Measurements from ENCODE around the gene DUSP16. TPM values are rescaled to one million over a fixed set of nuclear protein-coding genes. Genes with fewer than 3 reads are reported as not detected.

Gene DUSP16
- total RNA-seq = 10 to 100 TPM; 20.6 to 52.6 (median 45.7) TPM

- Histone ChIP-seq H3K36me3 (no peaks in the 10 kb centered on the region), H3K4me3 (peak within 1 kb of the TSS; percentile 70 to 96 (median 88)), H3K27me3 (no peaks in the 10 kb centered on the region), H3K4me1 (peaks cover 0 to 17% (median 2%) of the 10 kb centered on the region in 4 donors), H3K27ac (peak within 1 kb of the TSS; percentile 89 to 100 (median 99)), H3K9me3 (no peaks in the 10 kb centered on the region)
- TF ChIP-seq CTCF (IDR thresholded peaks at IDR 0.05) (peak in 4 of 6 experiments; percentile 7 to 37 (median 32)), POLR2A (IDR thresholded peaks at IDR 0.05) (peak; percentile 58 to 70)
- peak; percentile 72 to 95 (median 93) for DNase-seq
Measured at GRCh38 chr12:12562585-12563261, at the start of gene DUSP16. Gene DUSP16, minus strand, starts transcription at chr12:12562863. Its CDS starts 41,765 bp downstream, at chr12:12521098.

- TF ChIP-seq POLR2A (IDR thresholded peaks at IDR 0.05) (no peak), CTCF (IDR thresholded peaks at IDR 0.05) (no peak)
- no peaks in the 10 kb centered on the region for H3K27me3 ChIP-seq
- peak overlapping the region; percentile 88 to 91 (median 90) for H3K27ac ChIP-seq
- no peaks in the 10 kb centered on the region for H3K36me3 ChIP-seq
- H3K4me1 ChIP-seq = peaks cover 0 to 13% (median 3%) of the 10 kb centered on the region in 4 donors
- peak overlapping the region; percentile 69 to 89 (median 80) for H3K4me3 ChIP-seq
- DNase-seq = no peak
- no peaks in the 10 kb centered on the region for H3K9me3 ChIP-seq
Measured at GRCh38 chr12:12612358-12612757, 49.7 kb upstream of the DUSP16 start.

- H3K27me3 ChIP-seq = no peaks in the 10 kb centered on the region
- no peaks in the 10 kb centered on the region for H3K9me3 ChIP-seq
- TF ChIP-seq CTCF (IDR thresholded peaks at IDR 0.05) (no peak), POLR2A (IDR thresholded peaks at IDR 0.05) (peak; percentile 62 to 64)
- peaks cover 0 to 13% (median 3%) of the 10 kb centered on the region in 4 donors for H3K4me1 ChIP-seq
- peak; percentile 85 to 95 (median 90) for DNase-seq
- H3K4me3 ChIP-seq = peak within 1 kb of the TSS; percentile 69 to 89 (median 80)
- H3K27ac ChIP-seq = peak within 1 kb of the TSS; percentile 88 to 91 (median 90)
- no peaks in the 10 kb centered on the region for H3K36me3 ChIP-seq
Measured at GRCh38 chr12:12611512-12612306, 49.0 kb upstream of the DUSP16 start, which contains the start of gene CREBL2. Gene CREBL2, plus strand, starts transcription at chr12:12611876. Its CDS starts 297 bp downstream, at chr12:12612173.

- TF ChIP-seq POLR2A (IDR thresholded peaks at IDR 0.05) (no peak), CTCF (IDR thresholded peaks at IDR 0.05) (no peak)
- no peaks in the 10 kb centered on the region for H3K36me3 ChIP-seq
- H3K9me3 ChIP-seq = no peaks in the 10 kb centered on the region
- peak in 1 of 3 donors; percentile 43 for DNase-seq
- peak overlapping the region; percentile 88 to 91 (median 90) for H3K27ac ChIP-seq
- peak overlapping the region in 1 of 4 donors; percentile 89 for H3K4me3 ChIP-seq
- peaks cover 0 to 13% (median 3%) of the 10 kb centered on the region in 4 donors for H3K4me1 ChIP-seq
- no peaks in the 10 kb centered on the region for H3K27me3 ChIP-seq
Measured at GRCh38 chr12:12610711-12611110, 48.0 kb upstream of the DUSP16 start.

GRCh38 chr12:12609692-12610091 lies 47.0 kb upstream of the DUSP16 start:
- Histone ChIP-seq H3K36me3 (no peaks in the 10 kb centered on the region), H3K27me3 (no peaks in the 10 kb centered on the region), H3K4me3 (no peak overlapping the region), H3K9me3 (no peaks in the 10 kb centered on the region), H3K27ac (no peak overlapping the region), H3K4me1 (peaks cover 0 to 13% (median 3%) of the 10 kb centered on the region in 4 donors)
- DNase-seq = no peak
- TF ChIP-seq CTCF (IDR thresholded peaks at IDR 0.05) = no peak
- no peak for TF ChIP-seq POLR2A (IDR thresholded peaks at IDR 0.05)
